GM12865 (cell line): ENCODE measurements around the gene NACA2.

Experiments
- DNase-seq: peaks from one replicate; pipeline ENCODE4 v3.0.0; 2010; ENCODE audit warnings: low read depth
- H3K4me3 ChIP-seq: 2 replicates; pipeline ENCODE4 v1.5.1; 2011; ENCODE audit warnings: mild to moderate bottlenecking, low read depth, low read length, control low read depth
- CTCF ChIP-seq: IDR thresholded peaks from 2 replicates; pipeline ENCODE4 v1.5.1; 2011; ENCODE audit warnings: low read length, control low read depth, low read depth, inconsistent platforms; ENCODE audit not compliant: insufficient read depth; ENCODE audit errors: missing control alignments

Gene NACA2

GRCh38 chr17:61540874-61541273 is 50.1 kb downstream of the NACA2 start:
- TF ChIP-seq CTCF = no peak
- H3K4me3 ChIP-seq = no peak overlapping the region
- no peak for DNase-seq
